Measurements from ENCODE around the gene FOXF2. TPM values are rescaled to one million over a fixed set of nuclear protein-coding genes. Genes with fewer than 3 reads are reported as not detected.
A peak's percentile ranks its signal among the peaks of the same experiment; 100 is the strongest.

Gene FOXF2
- total RNA-seq, 1 donor from 2014 or later = 0.12 TPM

- no peak for TF ChIP-seq CTCF (IDR thresholded peaks at IDR 0.05)
- no peak overlapping the region for H3K4me3 Mint-ChIP-seq (ENCODE audit: unreplicated experiment)
- peaks cover 18% of the 10 kb centered on the region for H3K4me1 Mint-ChIP-seq (ENCODE audit: low read depth)
- H3K9me3 Mint-ChIP-seq (ENCODE audit: low read depth) = no peaks in the 10 kb centered on the region
- DNase-seq (ENCODE audit: low spot score) = no peak
- no peak overlapping the region for H3K27ac Mint-ChIP-seq (ENCODE audit: unreplicated experiment)
- H3K36me3 Mint-ChIP-seq (ENCODE audit: low read depth) = no peaks in the 10 kb centered on the region
- H3K27me3 Mint-ChIP-seq (ENCODE audit: low read depth) = peaks cover 66% of the 10 kb centered on the region
Observed at GRCh38 chr6:1382331-1382882, 7.0 kb upstream of the FOXF2 start.

GRCh38 chr6:1382883-1383728, 6.3 kb upstream of the FOXF2 start:
- peaks cover 19% of the 10 kb centered on the region for H3K4me1 Mint-ChIP-seq (ENCODE audit: low read depth)
- no peak overlapping the region for H3K27ac Mint-ChIP-seq (ENCODE audit: unreplicated experiment)

GRCh38 chr6:1383729-1384548, 5.4 kb upstream of the FOXF2 start:
- H3K27ac Mint-ChIP-seq (ENCODE audit: unreplicated experiment) = no peak overlapping the region
- peaks cover 27% of the 10 kb centered on the region for H3K4me1 Mint-ChIP-seq (ENCODE audit: low read depth)
- no peaks in the 10 kb centered on the region for H3K9me3 Mint-ChIP-seq (ENCODE audit: low read depth)
- H3K4me3 Mint-ChIP-seq (ENCODE audit: unreplicated experiment) = peak overlapping the region; percentile 9
- DNase-seq (ENCODE audit: low spot score) = no peak
- H3K36me3 Mint-ChIP-seq (ENCODE audit: low read depth) = no peaks in the 10 kb centered on the region
- H3K27me3 Mint-ChIP-seq (ENCODE audit: low read depth) = peaks cover 71% of the 10 kb centered on the region
- no peak for TF ChIP-seq CTCF (IDR thresholded peaks at IDR 0.05)

More at GRCh38 chr6:1382883-1383728, 6.3 kb upstream of the FOXF2 start:
- TF ChIP-seq CTCF (IDR thresholded peaks at IDR 0.05) = no peak
- no peaks in the 10 kb centered on the region for H3K9me3 Mint-ChIP-seq (ENCODE audit: low read depth)
- H3K36me3 Mint-ChIP-seq (ENCODE audit: low read depth) = no peaks in the 10 kb centered on the region
- peaks cover 64% of the 10 kb centered on the region for H3K27me3 Mint-ChIP-seq (ENCODE audit: low read depth)
- no peak overlapping the region for H3K4me3 Mint-ChIP-seq (ENCODE audit: unreplicated experiment)
- DNase-seq (ENCODE audit: low spot score) = no peak

GRCh38 chr6:1384549-1385128, 4.7 kb upstream of the FOXF2 start:
- Mint-ChIP-seq H3K36me3 (ENCODE audit: low read depth) (no peaks in the 10 kb centered on the region), H3K4me3 (ENCODE audit: unreplicated experiment) (no peak overlapping the region), H3K27me3 (ENCODE audit: low read depth) (peaks cover 67% of the 10 kb centered on the region), H3K4me1 (ENCODE audit: low read depth) (peaks cover 28% of the 10 kb centered on the region), H3K9me3 (ENCODE audit: low read depth) (no peaks in the 10 kb centered on the region), H3K27ac (ENCODE audit: unreplicated experiment) (no peak overlapping the region)
- DNase-seq (ENCODE audit: low spot score) = no peak
- TF ChIP-seq CTCF (IDR thresholded peaks at IDR 0.05) = no peak

All from chondrocyte (in vitro differentiated cells).